BLaER1 treated with 17β-estradiol and CSF1 and Interleukin-3, amounts not matched to agents 10 nM and 100 nM (cell line): ENCODE measurements around the gene RPN2.

ENCODE experiments used
- H3K27ac ChIP-seq, 11 experiments: shearing (Covaris generic); formaldehyde crosslinking; 2 replicates each; pipeline ENCODE4 v1.8.1; 2022
- H3K27me3 ChIP-seq, 11 experiments: shearing (Covaris generic); formaldehyde crosslinking; 2 replicates each; pipeline ENCODE4 v1.8.1; 2022
- H3K36me3 ChIP-seq, 11 experiments: shearing (Covaris generic); formaldehyde crosslinking; 2 replicates each; pipeline ENCODE4 v1.8.1; 2022
- H3K4me1 ChIP-seq, 10 experiments: shearing (Covaris generic); formaldehyde crosslinking; 2 replicates each; pipeline ENCODE4 v1.8.1; 2022
- H3K4me2 ChIP-seq, 11 experiments: shearing (Covaris generic); formaldehyde crosslinking; 2 replicates each; pipeline ENCODE4 v1.8.1; 2022
- H3K4me3 ChIP-seq, 10 experiments: shearing (Covaris generic); formaldehyde crosslinking; 2 replicates each; pipeline ENCODE4 v1.8.1; 2022
- H3K9ac ChIP-seq, 11 experiments: shearing (Covaris generic); formaldehyde crosslinking; 2 replicates each; pipeline ENCODE4 v1.8.1; 2022
- H3K9me3 ChIP-seq, 11 experiments: shearing (Covaris generic); formaldehyde crosslinking; replicated peaks in 1 of 11; 2 replicates each; pipeline ENCODE4 v1.8.1; 2022
- H4K20me1 ChIP-seq, 11 experiments: shearing (Covaris generic); formaldehyde crosslinking; 2 replicates each; pipeline ENCODE4 v1.8.1; 2022
- Cebpa-rat ChIP-seq, 11 experiments: shearing (Covaris generic); IDR thresholded peaks; 2 replicates each; pipeline ENCODE4 v1.8.1; 2022

The RPN2 gene

DNA sequence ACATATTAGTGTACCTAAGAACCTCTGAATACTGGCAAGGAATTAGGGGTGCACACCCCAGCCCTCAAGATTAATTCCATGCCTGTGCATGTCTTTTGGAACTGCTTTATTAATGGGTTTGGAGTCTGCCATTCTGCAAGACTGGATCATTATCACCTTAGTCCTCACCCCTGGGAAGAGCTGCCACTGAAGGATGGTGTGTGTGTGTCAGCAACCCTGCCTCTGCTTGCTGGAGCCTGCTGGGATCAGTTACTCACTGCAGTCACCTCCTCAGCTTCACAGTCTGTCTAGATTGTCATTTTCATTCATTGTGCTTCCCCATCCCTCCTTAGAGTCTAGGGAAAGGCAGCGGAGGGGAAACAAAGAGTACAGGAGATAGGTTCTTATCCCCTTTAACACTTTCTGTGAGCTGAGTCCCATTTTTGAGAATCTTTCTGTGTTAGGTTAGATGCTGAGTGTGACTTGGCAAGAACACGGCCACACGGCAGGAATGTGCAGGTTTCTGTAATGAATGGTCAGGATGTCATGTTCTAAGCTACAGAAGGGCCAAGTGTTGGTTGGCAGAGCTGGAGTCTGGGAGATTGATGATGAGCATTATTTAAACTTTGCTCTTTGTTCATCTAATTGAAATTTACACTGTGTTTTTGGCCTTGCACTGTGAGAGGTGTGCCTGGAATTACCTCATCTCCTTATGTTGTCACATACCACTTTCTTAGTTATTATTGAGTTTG, 61.4 kb downstream of the RPN2 start:
- Histone ChIP-seq H3K9me3 (no peaks in the 10 kb centered on the region), H3K4me3 (no peak overlapping the region), H3K27me3 (no peaks in the 10 kb centered on the region), H3K27ac (no peak overlapping the region), H3K4me2 (no peak overlapping the region), H3K36me3 (peaks cover 93 to 100% (median 97%) of the 10 kb centered on the region in 11 experiments), H4K20me1 (peaks cover 0 to 34% (median 8%) of the 10 kb centered on the region in 11 experiments; a peak in 10 of 22 replicates), H3K9ac (no peak overlapping the region), H3K4me1 (peaks cover 0 to under 1% (median 0%) of the 10 kb centered on the region in 10 experiments; a peak in 2 of 20 replicates)
- TF ChIP-seq Cebpa-rat (IDR thresholded peaks at IDR 0.05), result no peak

DNA sequence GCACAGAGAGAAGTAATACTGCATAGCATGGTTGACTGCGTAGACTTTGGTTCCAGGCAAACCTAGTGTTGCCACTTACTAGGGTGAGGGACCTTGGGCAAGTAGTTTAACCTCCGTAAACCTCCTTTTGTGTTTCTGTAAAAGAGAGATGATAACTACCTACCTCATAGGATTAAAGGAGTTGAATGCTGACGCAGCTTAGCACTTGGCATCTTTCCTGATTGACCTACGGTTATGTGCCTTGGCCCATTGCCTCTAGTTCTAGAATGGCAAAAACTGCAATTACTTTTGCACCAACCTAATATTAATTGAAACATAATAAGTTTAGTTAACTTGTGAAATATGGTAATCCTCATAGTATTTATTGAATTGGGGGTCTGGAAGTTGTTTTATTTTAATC, 63.4 kb downstream of the RPN2 start:
- Histone ChIP-seq H3K4me1 (no peaks in the 10 kb centered on the region), H3K9ac (no peak overlapping the region), H3K36me3 (peaks cover 73 to 88% (median 82%) of the 10 kb centered on the region in 11 experiments), H3K27ac (no peak overlapping the region), H3K4me3 (no peak overlapping the region), H3K9me3 (no peaks in the 10 kb centered on the region), H3K4me2 (no peak overlapping the region), H4K20me1 (peaks cover 0 to 34% (median 8%) of the 10 kb centered on the region in 11 experiments; a peak in 8 of 22 replicates), H3K27me3 (no peaks in the 10 kb centered on the region)
- TF ChIP-seq Cebpa-rat (IDR thresholded peaks at IDR 0.05), result no peak

DNA sequence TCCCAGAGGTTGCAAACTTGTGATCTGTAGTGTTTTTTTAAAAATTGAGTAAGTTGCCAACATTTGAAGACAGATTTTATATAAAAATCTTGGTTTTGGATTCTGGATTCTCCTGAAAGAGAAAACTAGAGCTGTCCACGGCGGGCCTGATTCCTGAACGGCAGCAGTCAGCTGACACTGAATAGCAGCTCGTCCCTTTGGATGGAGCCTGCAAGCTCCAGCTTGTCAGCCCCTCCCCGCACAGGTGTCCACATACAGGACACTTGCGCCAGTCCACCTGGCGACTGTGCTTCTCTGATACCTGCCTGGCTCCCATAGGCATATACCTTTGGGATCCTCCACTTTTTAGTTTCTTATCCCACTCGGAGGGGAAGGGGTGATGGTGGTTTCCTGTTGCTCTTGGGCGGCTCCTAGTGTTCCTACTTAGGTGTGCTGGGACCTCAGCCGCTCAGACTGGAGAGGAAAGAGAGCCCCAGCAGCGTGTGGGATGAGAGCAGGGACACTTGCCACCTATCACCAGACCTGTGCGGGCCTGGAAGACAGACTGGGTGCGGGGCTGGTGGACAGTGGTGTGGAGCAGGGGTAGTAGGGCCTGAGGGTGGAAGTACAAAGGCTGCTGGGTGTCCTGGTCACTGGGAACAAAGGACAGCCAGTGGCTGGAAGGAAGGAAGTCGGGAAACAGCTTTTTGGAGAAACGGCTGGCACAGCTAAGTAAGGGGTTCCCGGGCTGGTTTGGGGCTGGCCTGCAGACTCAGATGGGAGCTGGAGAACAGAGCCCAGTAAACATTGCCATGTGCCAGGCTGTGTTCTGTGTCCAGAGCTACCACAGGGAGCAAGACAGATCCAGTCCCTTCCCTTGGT, 64.2 kb downstream of the RPN2 start:
- Histone ChIP-seq H3K36me3 (peaks cover 65 to 80% (median 74%) of the 10 kb centered on the region in 11 experiments), H3K27ac (no peak overlapping the region), H3K9ac (no peak overlapping the region), H3K4me3 (no peak overlapping the region), H3K27me3 (no peaks in the 10 kb centered on the region), H3K4me1 (peaks cover 0 to 2% (median 0%) of the 10 kb centered on the region in 10 experiments; a peak in 2 of 20 replicates), H4K20me1 (peaks cover 0 to 31% (median 8%) of the 10 kb centered on the region in 11 experiments; a peak in 8 of 22 replicates), H3K4me2 (no peak overlapping the region), H3K9me3 (no peaks in the 10 kb centered on the region)
- no peak for TF ChIP-seq Cebpa-rat (IDR thresholded peaks at IDR 0.05)

DNA sequence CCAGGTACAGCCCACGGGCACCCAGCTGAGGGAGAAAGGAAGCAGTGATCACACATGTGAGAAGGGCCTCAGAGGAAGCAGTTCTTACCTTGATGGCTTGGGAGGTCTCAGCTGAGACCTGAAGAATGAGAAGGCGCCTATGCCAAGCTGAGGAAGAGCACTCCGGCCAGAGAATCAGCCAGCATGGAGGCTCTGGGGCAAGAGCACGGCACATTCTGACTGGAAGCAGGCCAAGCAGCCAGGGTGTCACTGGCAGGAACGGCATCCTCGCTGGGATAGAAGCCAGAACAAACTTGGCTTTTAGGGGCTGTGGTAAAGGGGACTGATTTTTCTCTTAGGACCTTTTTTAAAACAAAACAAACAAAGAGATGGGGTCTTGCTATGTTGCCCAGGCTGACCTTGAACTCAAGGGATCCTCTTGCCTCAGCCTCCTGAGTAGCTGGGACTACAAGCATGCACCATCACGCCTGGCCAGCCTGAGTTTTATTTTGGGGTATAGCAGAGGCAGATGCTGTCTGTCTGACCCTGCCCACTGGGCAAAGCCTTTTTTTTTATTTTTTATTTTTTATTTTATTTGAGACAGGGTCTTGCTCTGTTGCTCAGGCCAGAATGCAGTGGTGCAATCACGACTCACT, 64.9 kb downstream of the RPN2 start:
- Histone ChIP-seq H4K20me1 (peaks cover 0 to 24% (median 7%) of the 10 kb centered on the region in 11 experiments; a peak in 7 of 22 replicates), H3K9me3 (no peaks in the 10 kb centered on the region), H3K27me3 (no peaks in the 10 kb centered on the region), H3K4me1 (peaks cover 0 to 9% (median 0%) of the 10 kb centered on the region in 10 experiments; a peak in 6 of 20 replicates), H3K4me2 (no peak overlapping the region), H3K27ac (no peak overlapping the region), H3K9ac (no peak overlapping the region), H3K36me3 (peaks cover 58 to 72% (median 66%) of the 10 kb centered on the region in 11 experiments), H3K4me3 (no peak overlapping the region)
- no peak for TF ChIP-seq Cebpa-rat (IDR thresholded peaks at IDR 0.05)

DNA sequence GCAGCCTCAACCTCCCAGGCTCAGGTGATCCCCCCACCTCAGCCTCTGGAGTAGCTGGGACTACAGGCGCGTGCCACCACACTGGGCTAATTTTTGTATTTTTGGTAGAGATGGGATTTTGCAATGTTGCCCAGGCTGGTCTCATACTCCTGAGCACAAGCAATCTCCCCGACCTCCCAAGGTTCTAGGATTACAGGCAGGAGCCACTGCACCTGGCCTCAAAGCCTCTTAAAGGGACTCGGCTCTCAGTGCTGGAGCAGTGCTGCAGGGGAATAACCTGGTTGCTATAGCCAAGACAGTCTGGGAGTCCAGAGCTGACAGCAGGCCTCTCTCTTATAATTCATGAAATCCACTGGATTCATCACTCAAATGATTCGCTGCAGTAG, 65.4 kb downstream of the RPN2 start:
- no peak overlapping the region for H3K27ac ChIP-seq
- no peak overlapping the region for H3K4me2 ChIP-seq
- 0 out of 22 replicates have a peak overlapping the region, but pooled peaks of 1 of the 11 experiments have one; percentile 13 for H3K9ac ChIP-seq
- no peak for TF ChIP-seq Cebpa-rat (IDR thresholded peaks at IDR 0.05)
- no peaks in the 10 kb centered on the region for H3K9me3 ChIP-seq
- peaks cover 53 to 67% (median 61%) of the 10 kb centered on the region in 11 experiments for H3K36me3 ChIP-seq
- H3K4me3 ChIP-seq, result no peak overlapping the region
- H4K20me1 ChIP-seq, result peaks cover 0 to 24% (median 6%) of the 10 kb centered on the region in 11 experiments; a peak in 7 of 22 replicates
- no peaks in the 10 kb centered on the region for H3K27me3 ChIP-seq
- peaks cover 0 to 12% (median 0%) of the 10 kb centered on the region in 10 experiments; a peak in 6 of 20 replicates for H3K4me1 ChIP-seq

DNA sequence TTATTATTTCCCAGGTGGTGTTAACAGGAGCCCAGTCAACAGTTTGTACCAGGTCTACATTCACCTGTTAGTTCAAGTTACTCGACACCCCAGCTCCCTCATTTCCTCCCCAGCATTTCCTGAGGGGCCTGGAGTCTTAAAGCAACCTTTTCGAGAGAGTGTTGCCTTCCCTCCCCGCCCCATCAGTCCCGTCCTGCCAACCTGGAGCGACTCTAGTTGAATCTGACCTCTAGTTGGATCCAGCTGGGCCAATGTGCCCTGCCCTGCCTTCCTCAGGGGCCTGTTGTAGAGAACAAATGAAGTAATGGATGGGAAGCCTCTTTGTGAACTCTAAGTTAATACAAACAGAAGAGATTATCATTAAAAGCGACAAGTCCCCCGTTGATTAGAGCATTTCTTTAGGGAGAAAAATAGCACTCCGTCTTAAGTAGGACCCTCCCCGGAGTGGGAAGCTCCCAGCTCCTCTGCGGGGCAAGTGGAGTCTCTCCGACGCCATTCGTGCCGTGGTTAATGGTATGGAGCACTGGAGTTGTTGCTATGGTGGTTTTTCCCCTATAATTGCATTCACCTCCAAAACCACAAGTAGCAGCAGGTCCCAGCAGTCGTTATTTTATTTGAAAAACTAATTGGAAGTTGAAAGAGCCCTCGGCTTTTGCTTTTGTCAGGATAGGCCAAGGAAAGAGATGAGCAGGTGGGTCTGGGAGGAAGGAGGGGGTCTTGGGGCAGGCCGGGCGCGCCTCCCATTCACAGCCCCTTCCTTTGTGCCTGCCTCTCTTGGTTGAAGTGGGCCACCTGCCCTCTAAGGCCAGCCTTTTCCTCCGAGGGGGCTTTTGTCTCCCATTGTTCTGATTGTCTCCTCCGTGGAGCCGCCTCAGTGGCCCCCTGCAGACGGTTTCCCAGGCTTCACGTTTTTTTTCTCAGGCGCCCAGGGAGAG, 66.4 kb downstream of the RPN2 start:
- H3K4me2 ChIP-seq, result no peak overlapping the region
- peaks cover 44 to 58% (median 52%) of the 10 kb centered on the region in 11 experiments for H3K36me3 ChIP-seq
- H3K4me3 ChIP-seq, result no peak overlapping the region
- peaks cover 0 to 19% (median under 1%) of the 10 kb centered on the region in 11 experiments; a peak in 7 of 22 replicates for H4K20me1 ChIP-seq
- no peaks in the 10 kb centered on the region for H3K9me3 ChIP-seq
- H3K27ac ChIP-seq, result no peak overlapping the region
- no peaks in the 10 kb centered on the region for H3K27me3 ChIP-seq
- peaks cover 0 to 12% (median 0%) of the 10 kb centered on the region in 10 experiments; a peak in 6 of 20 replicates for H3K4me1 ChIP-seq
- H3K9ac ChIP-seq, result no peak overlapping the region
- no peak for TF ChIP-seq Cebpa-rat (IDR thresholded peaks at IDR 0.05)

DNA sequence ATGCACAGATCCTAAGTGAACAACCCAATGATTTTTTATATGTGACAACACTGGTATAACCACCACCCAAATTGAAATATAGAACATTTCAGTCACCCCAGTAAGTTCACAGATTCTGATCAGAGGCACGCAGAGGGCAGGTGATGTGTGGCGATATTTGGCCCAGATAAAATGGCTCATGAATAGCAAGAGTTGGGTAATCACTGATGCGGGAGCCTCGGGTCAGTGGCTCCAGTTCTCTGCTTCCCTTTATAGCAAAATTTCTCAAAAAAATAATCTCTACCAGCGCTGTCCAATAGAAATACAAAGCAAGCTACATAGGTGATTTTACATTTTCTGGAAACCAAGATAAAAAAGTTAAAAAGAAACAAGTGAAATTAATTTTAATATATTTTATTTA, 67.6 kb downstream of the RPN2 start:
- Histone ChIP-seq H3K4me1 (peaks cover 0 to 12% (median 0%) of the 10 kb centered on the region in 10 experiments; a peak in 6 of 20 replicates), H3K36me3 (peaks cover 31 to 45% (median 39%) of the 10 kb centered on the region in 11 experiments), H3K9me3 (no peaks in the 10 kb centered on the region), H3K4me3 (no peak overlapping the region), H3K9ac (no peak overlapping the region), H3K27me3 (no peaks in the 10 kb centered on the region), H4K20me1 (peaks cover 0 to 17% (median 0%) of the 10 kb centered on the region in 11 experiments; a peak in 5 of 22 replicates), H3K4me2 (no peak overlapping the region), H3K27ac (no peak overlapping the region)
- no peak for TF ChIP-seq Cebpa-rat (IDR thresholded peaks at IDR 0.05)

DNA sequence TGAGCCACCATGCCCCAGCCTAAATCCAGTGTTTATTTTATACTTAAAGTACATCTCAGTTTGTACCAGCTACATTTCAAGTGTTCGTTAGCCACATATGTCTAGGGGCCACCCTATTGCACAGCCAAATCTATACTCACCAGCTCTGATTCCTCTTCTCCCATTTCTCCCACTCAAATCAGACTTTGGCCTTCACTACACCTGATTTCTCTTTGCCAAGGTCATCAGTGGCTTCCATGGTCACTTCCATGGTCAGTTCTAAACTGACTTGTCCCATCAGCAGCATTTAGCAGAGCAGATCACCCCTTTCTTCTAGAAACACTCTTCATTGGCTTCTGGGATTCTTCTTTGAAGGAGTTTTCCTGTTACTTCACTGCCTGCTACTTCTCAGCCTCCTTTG, 68.4 kb downstream of the RPN2 start:
- Histone ChIP-seq H3K9me3 (no peaks in the 10 kb centered on the region), H4K20me1 (peaks cover 0 to 17% (median 0%) of the 10 kb centered on the region in 11 experiments; a peak in 6 of 22 replicates), H3K36me3 (peaks cover 23 to 37% (median 31%) of the 10 kb centered on the region in 11 experiments), H3K4me1 (peaks cover 0 to 12% (median 0%) of the 10 kb centered on the region in 10 experiments; a peak in 6 of 20 replicates), H3K27ac (no peak overlapping the region), H3K9ac (no peak overlapping the region), H3K27me3 (no peaks in the 10 kb centered on the region), H3K4me3 (no peak overlapping the region), H3K4me2 (no peak overlapping the region)
- no peak for TF ChIP-seq Cebpa-rat (IDR thresholded peaks at IDR 0.05)
